Keratinocyte (primary cell): ENCODE results near the gene BRSK2. TPM values are rescaled to one million over a fixed set of nuclear protein-coding genes. Genes with fewer than 3 reads are reported as not detected.

Source experiments
- DNase-seq: peaks from one replicate; pipeline ENCODE4 v3.0.0-alpha.2; 2011; ENCODE audit warnings: low read depth, missing footprints, low spot score
- FAIRE-seq: peaks from 2 replicates; lab custom pipeline; 2011; peaks lifted over from hg19 to GRCh38; lab: Jason Lieb, UNC
- H2AFZ ChIP-seq: 2 replicates; pipeline ENCODE4 v1.6.0; 2012; ENCODE audit warnings: low read length, control low read depth, inconsistent platforms; ENCODE audit not compliant: control insufficient read depth
- H3K27ac ChIP-seq: 2 replicates; pipeline ENCODE4 v1.5.1; 2011; ENCODE audit warnings: low read length; ENCODE audit not compliant: control insufficient read depth, insufficient read depth
- H3K27me3 ChIP-seq: 3 replicates; pipeline ENCODE4 v1.6.0; 2011; ENCODE audit warnings: low read length; ENCODE audit not compliant: control insufficient read depth, insufficient read depth; ENCODE audit errors: extremely low read depth
- H3K36me3 ChIP-seq, 2 experiments: 2 replicates in 1 of 2; 3 replicates in 1 of 2; pipeline ENCODE4 v1.5.1; 2011; ENCODE audit warnings: low read length in 2 of 2, mild to moderate bottlenecking in 1 of 2; ENCODE audit not compliant: control insufficient read depth in 2 of 2, insufficient read depth in 2 of 2; ENCODE audit errors: extremely low read depth in 1 of 2
- H3K4me1 ChIP-seq: 3 replicates; pipeline ENCODE4 v1.5.1; 2011; ENCODE audit warnings: low read length; ENCODE audit not compliant: control insufficient read depth, insufficient read depth; ENCODE audit errors: extremely low read depth
- H3K4me2 ChIP-seq: 3 replicates; pipeline ENCODE4 v1.6.0; 2011; ENCODE audit warnings: low read depth, low read length; ENCODE audit not compliant: control insufficient read depth, insufficient read depth; ENCODE audit errors: extremely low read depth
- H3K4me3 ChIP-seq, 3 experiments: fragments of 200-600 bp in 1 of 3; sonication (generic) in 1 of 3; 2 replicates in 2 of 3; 3 replicates in 1 of 3; pipeline ENCODE4 v1.5.1; 2011 to 2016; ENCODE audit warnings: low read length in 3 of 3, mild to moderate bottlenecking in 3 of 3, control low read depth in 2 of 3, inconsistent platforms in 1 of 3, low read depth in 1 of 3, mixed read lengths in 1 of 3, mixed run types in 1 of 3, moderate library complexity in 1 of 3; ENCODE audit not compliant: control insufficient read depth in 2 of 3, insufficient read depth in 2 of 3; ENCODE audit errors: extremely low read depth in 1 of 3
- H3K79me2 ChIP-seq: 2 replicates; pipeline ENCODE4 v1.6.0; 2012; ENCODE audit warnings: low read length; ENCODE audit not compliant: control insufficient read depth, insufficient read depth
- H3K9ac ChIP-seq: 3 replicates; pipeline ENCODE4 v1.6.0; 2011; ENCODE audit warnings: low read length; ENCODE audit not compliant: control insufficient read depth, insufficient read depth; ENCODE audit errors: extremely low read depth
- H3K9me1 ChIP-seq: 3 replicates; pipeline ENCODE4 v1.6.0; 2011; ENCODE audit warnings: low read length; ENCODE audit not compliant: control insufficient read depth, insufficient read depth; ENCODE audit errors: extremely low read depth
- H3K9me3 ChIP-seq: 2 replicates; pipeline ENCODE4 v1.5.1; 2012; ENCODE audit warnings: low read depth, low read length; ENCODE audit not compliant: control insufficient read depth
- H4K20me1 ChIP-seq: 3 replicates; pipeline ENCODE4 v1.6.0; 2011; ENCODE audit warnings: low read length; ENCODE audit not compliant: control insufficient read depth, insufficient read depth; ENCODE audit errors: extremely low read depth
- EZH2 ChIP-seq: IDR thresholded peaks from one replicate; pipeline ENCODE4 v1.6.1; 2012; ENCODE audit warnings: inconsistent platforms, mild to moderate bottlenecking, low read length, moderate library complexity
- dilution Hi-C: fragments of 300-500 bp; cut with MboI; formaldehyde crosslinking; loops from one replicate; pipeline ENCODE4 v1.7.0; 2020; ENCODE audit warnings: low sequenced_read_pairs; ENCODE audit not compliant: extremely low pct_ligation_motif_present
- polyA plus RNA-seq, 5 experiments: library from polyadenylated mRNA; depleted of rRNA in 3 of 5; stranded (reverse) in 3 of 5; stranded (forward) in 1 of 5; unstranded in 1 of 5; fragments of >200 nt; gene quantifications; 1 replicate in 1 of 5; 2 replicates in 3 of 5; 3 replicates in 1 of 5; pipeline versions ENCODE4 v1.2.1 to v1.2.3, GENCODE V29; 2011 to 2012; ENCODE audit warnings: missing spikeins in 2 of 5, low read depth in 1 of 5, low replicate concordance in 1 of 5
- TF ChIP-seq, protein P1 (sequence below), 3 experiments: IDR thresholded peaks in 1 of 3; conservative IDR thresholded peaks in 1 of 3; optimal IDR thresholded peaks in 1 of 3; 2 replicates in 2 of 3; 3 replicates in 1 of 3; pipeline versions ENCODE3 to v1.5.1; 2011; ENCODE audit warnings: low read length in 3 of 3, mild to moderate bottlenecking in 3 of 3, moderate library complexity in 2 of 3, control low read depth in 1 of 3, inconsistent platforms in 1 of 3; ENCODE audit not compliant: insufficient read depth in 2 of 3; ENCODE audit errors: extremely low read depth in 1 of 3

BRSK2 gene
- polyA plus RNA-seq, 1 donor (not counting 4 experiments of a cell fraction or from before 2014, with no cell fraction given) = 0.09 TPM

DNA sequence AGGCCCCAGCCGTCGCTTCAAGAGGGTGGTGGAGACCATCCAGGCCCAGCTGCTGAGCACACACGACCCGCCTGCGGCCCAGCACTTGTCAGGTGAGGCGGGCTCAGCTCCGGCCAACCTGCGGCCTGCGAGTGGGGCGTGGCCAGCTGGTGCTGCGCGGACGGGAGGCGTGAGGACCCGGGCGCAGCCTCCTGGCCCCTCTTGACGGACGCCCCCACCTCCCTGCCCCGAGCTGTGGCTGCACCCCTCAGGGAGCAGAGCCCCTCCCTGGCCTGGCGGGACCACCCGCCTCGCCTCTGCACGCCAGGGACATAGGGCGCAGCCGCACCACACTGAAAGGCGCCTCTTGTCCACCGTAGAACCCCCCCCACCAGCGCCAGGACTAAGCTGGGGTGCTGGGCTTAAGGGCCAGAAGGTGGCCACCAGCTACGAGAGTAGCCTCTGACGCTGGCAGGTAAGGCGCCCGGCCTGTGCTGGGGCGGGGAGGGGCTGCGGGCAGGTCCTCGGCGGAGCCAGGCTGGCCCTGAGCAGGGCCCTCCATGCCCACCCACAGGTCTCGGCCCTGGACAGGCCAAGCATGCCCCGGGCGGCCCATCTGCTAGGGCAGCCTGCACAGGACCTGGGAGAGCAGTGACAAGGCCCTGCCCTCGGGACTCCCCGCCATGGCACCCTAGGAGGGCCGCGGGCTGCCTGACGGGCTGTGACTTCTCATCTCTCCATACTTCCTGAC, 67.0 kb downstream of the BRSK2 start:
- no peaks in the 10 kb centered on the region for H3K4me1 ChIP-seq
- H4K20me1 ChIP-seq = peaks cover 3% of the 10 kb centered on the region
- no peak overlapping the region for H3K9ac ChIP-seq
- no peak overlapping the region for H3K4me2 ChIP-seq
- H2AFZ ChIP-seq = no peak overlapping the region
- H3K9me1 ChIP-seq = no peaks in the 10 kb centered on the region
- DNase-seq (no peak), FAIRE-seq (no peak)
- peaks cover 26% of the 10 kb centered on the region for H3K27me3 ChIP-seq
- no peak overlapping the region for H3K4me3 ChIP-seq
- no peak overlapping the region for H3K27ac ChIP-seq
- H3K79me2 ChIP-seq = no peaks in the 10 kb centered on the region
- TF ChIP-seq, protein P1, sequence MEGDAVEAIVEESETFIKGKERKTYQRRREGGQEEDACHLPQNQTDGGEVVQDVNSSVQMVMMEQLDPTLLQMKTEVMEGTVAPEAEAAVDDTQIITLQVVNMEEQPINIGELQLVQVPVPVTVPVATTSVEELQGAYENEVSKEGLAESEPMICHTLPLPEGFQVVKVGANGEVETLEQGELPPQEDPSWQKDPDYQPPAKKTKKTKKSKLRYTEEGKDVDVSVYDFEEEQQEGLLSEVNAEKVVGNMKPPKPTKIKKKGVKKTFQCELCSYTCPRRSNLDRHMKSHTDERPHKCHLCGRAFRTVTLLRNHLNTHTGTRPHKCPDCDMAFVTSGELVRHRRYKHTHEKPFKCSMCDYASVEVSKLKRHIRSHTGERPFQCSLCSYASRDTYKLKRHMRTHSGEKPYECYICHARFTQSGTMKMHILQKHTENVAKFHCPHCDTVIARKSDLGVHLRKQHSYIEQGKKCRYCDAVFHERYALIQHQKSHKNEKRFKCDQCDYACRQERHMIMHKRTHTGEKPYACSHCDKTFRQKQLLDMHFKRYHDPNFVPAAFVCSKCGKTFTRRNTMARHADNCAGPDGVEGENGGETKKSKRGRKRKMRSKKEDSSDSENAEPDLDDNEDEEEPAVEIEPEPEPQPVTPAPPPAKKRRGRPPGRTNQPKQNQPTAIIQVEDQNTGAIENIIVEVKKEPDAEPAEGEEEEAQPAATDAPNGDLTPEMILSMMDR (optimal IDR thresholded peaks at IDR 0.05 in 1 of 3, IDR thresholded peaks at IDR 0.05 in 1 of 3, conservative IDR thresholded peaks at IDR 0.05 in 1 of 3; ENCODE audit: extremely low read depth in 1 of 3, insufficient read depth in 2 of 3, low read length in 3 of 3) = no peak
- no peak for TF ChIP-seq EZH2
- dilution Hi-C loops = no loop called here
- no peaks in the 10 kb centered on the region for H3K36me3 ChIP-seq
- H3K9me3 ChIP-seq = no peaks in the 10 kb centered on the region

DNA sequence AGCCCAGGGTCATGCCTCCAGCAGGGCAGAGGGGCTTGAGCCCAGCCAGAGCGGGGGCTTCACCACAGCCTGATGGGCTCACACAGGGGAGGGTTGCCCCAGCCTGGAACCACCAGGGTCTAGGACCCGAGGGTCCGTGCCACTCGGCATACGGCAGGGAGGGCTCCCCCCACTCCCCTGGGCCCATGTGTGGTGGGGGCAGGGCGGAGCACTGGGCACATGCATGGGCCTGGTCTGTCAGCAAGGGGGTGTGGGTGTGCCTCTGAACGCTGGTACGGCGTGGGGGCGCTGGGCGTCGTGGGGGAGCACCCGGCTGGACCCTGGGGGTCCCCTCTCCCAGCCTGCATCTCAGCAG, 67.6 kb downstream of the BRSK2 start:
- no peak overlapping the region for H3K27ac ChIP-seq
- peaks cover 21% of the 10 kb centered on the region for H3K27me3 ChIP-seq
- dilution Hi-C loops = no loop called here
- H3K36me3 ChIP-seq = no peaks in the 10 kb centered on the region
- H3K9me1 ChIP-seq = no peaks in the 10 kb centered on the region
- H3K4me3 ChIP-seq = no peak overlapping the region
- DNase-seq (no peak), FAIRE-seq (no peak)
- no peak for TF ChIP-seq EZH2
- TF ChIP-seq, protein P1 (optimal IDR thresholded peaks at IDR 0.05 in 1 of 3, IDR thresholded peaks at IDR 0.05 in 1 of 3, conservative IDR thresholded peaks at IDR 0.05 in 1 of 3; ENCODE audit: extremely low read depth in 1 of 3, insufficient read depth in 2 of 3, low read length in 3 of 3) = no peak
- no peaks in the 10 kb centered on the region for H3K4me1 ChIP-seq
- H3K4me2 ChIP-seq = no peak overlapping the region
- H3K9ac ChIP-seq = no peak overlapping the region
- peaks cover 3% of the 10 kb centered on the region for H4K20me1 ChIP-seq
- H3K79me2 ChIP-seq = no peaks in the 10 kb centered on the region
- no peak overlapping the region for H2AFZ ChIP-seq
- H3K9me3 ChIP-seq = no peaks in the 10 kb centered on the region
